Measurements from ENCODE around the gene ANKRD10.

The ANKRD10 gene

GRCh38 chr13:110936519-110936918, 21.6 kb upstream of the ANKRD10 start:
- TF ChIP-seq CTCF (conservative IDR thresholded peaks at IDR 0.05): no peak
- no peak overlapping the region for H3K27ac ChIP-seq

GRCh38 chr13:110932588-110932987, 17.7 kb upstream of the ANKRD10 start:
- TF ChIP-seq CTCF (conservative IDR thresholded peaks at IDR 0.05): no peak
- H3K27ac ChIP-seq: no peak overlapping the region

GRCh38 chr13:110929104-110929777, 14.4 kb upstream of the ANKRD10 start:
- H3K27ac ChIP-seq: no peak overlapping the region
- TF ChIP-seq CTCF (conservative IDR thresholded peaks at IDR 0.05): no peak

- H3K27ac ChIP-seq: peak overlapping the region; percentile 45
- TF ChIP-seq CTCF (conservative IDR thresholded peaks at IDR 0.05): peak; percentile 79
These were observed 10.2 kb upstream of the ANKRD10 start for GRCh38 chr13:110925023-110925612.

- H3K27ac ChIP-seq: peak overlapping the region; percentile 45
- no peak for TF ChIP-seq CTCF (conservative IDR thresholded peaks at IDR 0.05)
These were observed 9.7 kb upstream of the ANKRD10 start for GRCh38 chr13:110924639-110924934.

GRCh38 chr13:110923777-110924638, 9.1 kb upstream of the ANKRD10 start:
- peak overlapping the region; percentile 45 for H3K27ac ChIP-seq
- TF ChIP-seq CTCF (conservative IDR thresholded peaks at IDR 0.05): no peak

DNA sequence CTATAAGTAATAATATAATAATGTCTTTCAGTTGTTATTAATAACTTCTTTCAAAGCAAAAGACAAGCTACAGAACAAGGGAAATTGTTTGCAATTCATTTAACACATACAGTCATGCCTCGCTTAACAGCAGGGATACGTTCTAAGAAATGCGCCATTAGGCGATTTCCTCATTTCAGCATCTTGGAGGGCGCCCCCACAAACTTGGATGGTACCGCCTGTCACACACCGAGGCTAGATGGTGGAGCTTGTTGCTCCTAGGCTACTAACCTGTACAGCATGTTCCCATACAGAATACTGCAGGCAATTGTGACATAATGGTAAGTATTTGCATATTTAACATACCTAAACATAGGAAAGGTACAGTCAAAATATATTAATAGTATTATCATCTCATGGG, 8.2 kb upstream of the ANKRD10 start:
- TF ChIP-seq CTCF (conservative IDR thresholded peaks at IDR 0.05): no peak
- H3K27ac ChIP-seq: no peak overlapping the region
